Liver (tissue), 9 donors: Measurements from ENCODE around the gene PYCR2. TPM values are rescaled to one million over a fixed set of nuclear protein-coding genes. Genes with fewer than 3 reads are reported as not detected.

Experiments
- DNase-seq: peaks from one replicate; pipeline ENCODE4 v3.0.0-alpha.2; 2017; ENCODE audit warnings: low spot score
- H3K27ac ChIP-seq, 2 donors: one replicate each; pipeline ENCODE4 v1.7.0; 2013; ENCODE audit warnings: inconsistent platforms in 2 of 2, low read length in 2 of 2, control low read depth in 1 of 2, low read depth in 1 of 2, mild to moderate bottlenecking in 1 of 2
- H3K27me3 ChIP-seq, 4 donors: one replicate each; pipeline versions ENCODE4 v1.6.1 to v1.7.0; 2013; ENCODE audit warnings: low read length in 3 of 4, inconsistent platforms in 1 of 4, mild to moderate bottlenecking in 1 of 4, moderate library complexity in 1 of 4; ENCODE audit not compliant: control insufficient read depth in 4 of 4, insufficient read depth in 4 of 4
- H3K36me3 ChIP-seq, 4 donors: one replicate each; pipeline versions ENCODE4 v1.6.1 to v1.7.0; 2013; ENCODE audit warnings: low read length in 3 of 4, mild to moderate bottlenecking in 3 of 4, low read depth in 1 of 4, moderate library complexity in 1 of 4; ENCODE audit not compliant: control insufficient read depth in 4 of 4, insufficient read depth in 3 of 4
- H3K4me1 ChIP-seq, 4 donors: one replicate each; pipeline versions ENCODE4 v1.6.1 to v1.7.0; 2013; ENCODE audit warnings: low read length in 3 of 4, mild to moderate bottlenecking in 3 of 4, moderate library complexity in 1 of 4; ENCODE audit not compliant: control insufficient read depth in 4 of 4, insufficient read depth in 4 of 4
- H3K4me3 ChIP-seq, 3 donors: one replicate each; pipeline versions ENCODE4 v1.6.1 to v1.7.0; 2013; ENCODE audit warnings: low read length in 3 of 3, control low read depth in 1 of 3, low read depth in 1 of 3, mild to moderate bottlenecking in 1 of 3
- H3K9ac ChIP-seq, 2 donors: one replicate each; pipeline ENCODE4 v1.7.0; 2013; ENCODE audit warnings: low read length in 2 of 2, mild to moderate bottlenecking in 2 of 2, moderate library complexity in 2 of 2, control low read depth in 1 of 2, low read depth in 1 of 2
- H3K9me3 ChIP-seq, 4 donors: one replicate each; pipeline versions ENCODE4 v1.6.1 to v1.7.0; 2013; ENCODE audit warnings: low read length in 3 of 4; ENCODE audit not compliant: control insufficient read depth in 4 of 4
- EGR1 ChIP-seq, 2 donors: IDR thresholded peaks; 2 replicates each; pipeline ENCODE4 v1.6.1; 2016 to 2018; ENCODE audit warnings: antibody characterized with exemption in 2 of 2, low read depth in 2 of 2
- GABPA ChIP-seq, 2 donors: IDR thresholded peaks in 1 of 2; conservative IDR thresholded peaks in 1 of 2; 2 replicates each; pipeline ENCODE4 v1.6.1; 2016; ENCODE audit warnings: antibody characterized with exemption in 2 of 2, mild to moderate bottlenecking in 1 of 2, moderate library complexity in 1 of 2
- HNF4A ChIP-seq, 2 donors: conservative IDR thresholded peaks; 2 replicates each; pipeline ENCODE4 v1.6.1; 2016; ENCODE audit warnings: antibody characterized with exemption in 2 of 2, mild to moderate bottlenecking in 2 of 2
- HNF4G ChIP-seq: IDR thresholded peaks from 2 replicates; pipeline ENCODE4 v1.6.1; 2016; ENCODE audit warnings: antibody characterized with exemption
- JUND ChIP-seq, 2 donors: IDR thresholded peaks; 2 replicates each; pipeline ENCODE4 v1.6.1; 2016; ENCODE audit warnings: antibody characterized with exemption in 2 of 2
- NR2F2 ChIP-seq: IDR thresholded peaks from 2 replicates; pipeline ENCODE4 v1.6.1; 2016; ENCODE audit warnings: antibody characterized with exemption
- RAD21 ChIP-seq, 2 donors: IDR thresholded peaks; 2 replicates each; pipeline ENCODE4 v1.6.1; 2016; ENCODE audit warnings: antibody characterized with exemption in 2 of 2, mild to moderate bottlenecking in 2 of 2
- REST ChIP-seq: IDR thresholded peaks from 2 replicates; pipeline ENCODE4 v1.6.1; 2016; ENCODE audit warnings: antibody characterized with exemption, mild to moderate bottlenecking
- RXRA ChIP-seq, 2 donors: IDR thresholded peaks; 2 replicates each; pipeline ENCODE4 v1.6.1; 2017 to 2018; ENCODE audit warnings: antibody characterized with exemption in 2 of 2, mild to moderate bottlenecking in 1 of 2
- SP1 ChIP-seq: IDR thresholded peaks from 2 replicates; pipeline ENCODE4 v1.6.1; 2018; ENCODE audit warnings: antibody characterized with exemption, mild to moderate bottlenecking
- TAF1 ChIP-seq: conservative IDR thresholded peaks from 2 replicates; pipeline ENCODE4 v1.6.1; 2016; ENCODE audit warnings: antibody characterized with exemption, mild to moderate bottlenecking
- YY1 ChIP-seq: IDR thresholded peaks from 2 replicates; pipeline ENCODE4 v1.6.1; 2016; ENCODE audit warnings: antibody characterized with exemption, mild to moderate bottlenecking
- ZBTB33 ChIP-seq: IDR thresholded peaks from 2 replicates; pipeline ENCODE4 v1.6.1; 2016; ENCODE audit warnings: antibody characterized with exemption
- WGBS: extraction: QIAGEN DNeasy Blood & Tissue Kit; methylation state at CpG from one replicate; pipeline ENCODE4 v1.1.7; 2013; 5-methylcytosine and 5-hydroxymethylcytosine counted together
- polyA plus RNA-seq, 2 donors: library from polyadenylated mRNA; stranded (reverse) in 1 of 2; unstranded in 1 of 2; fragments of 200-250 nt in 1 of 2; fragments of >200 nt in 1 of 2; fragmentation: Nextera tagmentation in 1 of 2; extraction: Ambion mirVana in 1 of 2; gene quantifications; one replicate each; pipeline versions ENCODE4 v1.2.1 to v1.2.3, GENCODE V29; 2013 to 2015
- total RNA-seq, 2 donors: library from RNA; depleted of rRNA; stranded (reverse); fragments of >200 nt; gene quantifications; one replicate each; pipeline ENCODE4 v1.2.3, GENCODE V29; 2014
- TF ChIP-seq, protein P1 (sequence below): fragments of 150-350 bp; IDR thresholded peaks from 2 replicates; pipeline ENCODE4 v1.5.1; 2017; ENCODE audit warnings: improper control_type of control experiment, low read depth, low read length; ENCODE audit not compliant: missing input control
- TF ChIP-seq, protein P2 (sequence below): IDR thresholded peaks from 2 replicates; pipeline ENCODE4 v1.6.1; 2016; ENCODE audit warnings: antibody characterized with exemption
- TF ChIP-seq, protein P3 (sequence below): IDR thresholded peaks from 2 replicates; pipeline ENCODE4 v1.6.1; 2016; ENCODE audit warnings: antibody characterized with exemption
- donor health status: healthy.
- donor health status: healthy.
- donor health status: healthy.
- donor health status: healthy.
- donor health status: healthy.

Gene PYCR2
- total and polyA plus RNA-seq, 4 donors = 16.8 to 41.0 (median 33.0) TPM

GRCh38 chr1:225944951-225945350, 20.9 kb upstream of the PYCR2 start:
- no peaks in the 10 kb centered on the region for H3K36me3 ChIP-seq
- DNase-seq = no peak
- no peaks in the 10 kb centered on the region for H3K4me1 ChIP-seq
- WGBS = 67% methylated on average over 7 of the region's 7 CpGs
- no peak overlapping the region for H3K9ac ChIP-seq
- H3K27me3 ChIP-seq = no peaks in the 10 kb centered on the region
- no peak overlapping the region for H3K27ac ChIP-seq
- no peaks in the 10 kb centered on the region for H3K9me3 ChIP-seq
- H3K4me3 ChIP-seq = no peak overlapping the region
- TF ChIP-seq, protein P1, sequence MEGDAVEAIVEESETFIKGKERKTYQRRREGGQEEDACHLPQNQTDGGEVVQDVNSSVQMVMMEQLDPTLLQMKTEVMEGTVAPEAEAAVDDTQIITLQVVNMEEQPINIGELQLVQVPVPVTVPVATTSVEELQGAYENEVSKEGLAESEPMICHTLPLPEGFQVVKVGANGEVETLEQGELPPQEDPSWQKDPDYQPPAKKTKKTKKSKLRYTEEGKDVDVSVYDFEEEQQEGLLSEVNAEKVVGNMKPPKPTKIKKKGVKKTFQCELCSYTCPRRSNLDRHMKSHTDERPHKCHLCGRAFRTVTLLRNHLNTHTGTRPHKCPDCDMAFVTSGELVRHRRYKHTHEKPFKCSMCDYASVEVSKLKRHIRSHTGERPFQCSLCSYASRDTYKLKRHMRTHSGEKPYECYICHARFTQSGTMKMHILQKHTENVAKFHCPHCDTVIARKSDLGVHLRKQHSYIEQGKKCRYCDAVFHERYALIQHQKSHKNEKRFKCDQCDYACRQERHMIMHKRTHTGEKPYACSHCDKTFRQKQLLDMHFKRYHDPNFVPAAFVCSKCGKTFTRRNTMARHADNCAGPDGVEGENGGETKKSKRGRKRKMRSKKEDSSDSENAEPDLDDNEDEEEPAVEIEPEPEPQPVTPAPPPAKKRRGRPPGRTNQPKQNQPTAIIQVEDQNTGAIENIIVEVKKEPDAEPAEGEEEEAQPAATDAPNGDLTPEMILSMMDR = no peak
- TF ChIP-seq GABPA (IDR thresholded peaks at IDR 0.05 in 1 of 2, conservative IDR thresholded peaks at IDR 0.05 in 1 of 2) = no peak
- TF ChIP-seq RXRA (IDR thresholded peaks at IDR 0.05) = no peak
- no peak for TF ChIP-seq ZBTB33
- TF ChIP-seq, protein P2, sequence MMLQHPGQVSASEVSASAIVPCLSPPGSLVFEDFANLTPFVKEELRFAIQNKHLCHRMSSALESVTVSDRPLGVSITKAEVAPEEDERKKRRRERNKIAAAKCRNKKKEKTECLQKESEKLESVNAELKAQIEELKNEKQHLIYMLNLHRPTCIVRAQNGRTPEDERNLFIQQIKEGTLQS = no peak
- no peak for TF ChIP-seq NR2F2
- no peak for TF ChIP-seq YY1
- TF ChIP-seq TAF1 = no peak
- no peak for TF ChIP-seq HNF4G
- TF ChIP-seq, protein P3, sequence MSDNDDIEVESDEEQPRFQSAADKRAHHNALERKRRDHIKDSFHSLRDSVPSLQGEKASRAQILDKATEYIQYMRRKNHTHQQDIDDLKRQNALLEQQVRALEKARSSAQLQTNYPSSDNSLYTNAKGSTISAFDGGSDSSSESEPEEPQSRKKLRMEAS = no peak
- TF ChIP-seq REST = no peak

- Histone ChIP-seq H3K4me1 (no peaks in the 10 kb centered on the region), H3K9me3 (no peaks in the 10 kb centered on the region), H3K4me3 (no peak overlapping the region), H3K27ac (no peak overlapping the region), H3K36me3 (no peaks in the 10 kb centered on the region), H3K27me3 (no peaks in the 10 kb centered on the region), H3K9ac (no peak overlapping the region)
- no peak for DNase-seq
- WGBS = 86% methylated on average over 2 of the region's 2 CpGs
- TF ChIP-seq NR2F2 (no peak), RAD21 (IDR thresholded peaks at IDR 0.05) (no peak), JUND (IDR thresholded peaks at IDR 0.05) (no peak), HNF4A (conservative IDR thresholded peaks at IDR 0.05) (no peak), EGR1 (IDR thresholded peaks at IDR 0.05; ENCODE audit: low read depth in 2 of 2) (no peak), GABPA (IDR thresholded peaks at IDR 0.05 in 1 of 2, conservative IDR thresholded peaks at IDR 0.05 in 1 of 2) (no peak), ZBTB33 (no peak), TAF1 (no peak), YY1 (no peak), SP1 (no peak)
- TF ChIP-seq, protein P1 = no peak
- TF ChIP-seq, protein P2 = no peak
Measured at GRCh38 chr1:225944387-225944786, 20.3 kb upstream of the PYCR2 start.
